NB4 (cell line): ENCODE measurements around the gene CBLL1.

ENCODE experiments used
- MYC ChIP-seq: IDR thresholded peaks from 2 replicates; pipeline ENCODE4 v1.6.1; 2011; ENCODE audit warnings: low read depth, low read length
- POLR2A ChIP-seq: IDR thresholded peaks from 2 replicates; pipeline ENCODE4 v1.6.1; 2011; ENCODE audit warnings: mild to moderate bottlenecking; ENCODE audit not compliant: insufficient read length; ENCODE audit errors: extremely low read depth
- TF ChIP-seq, protein P1 (sequence below): IDR thresholded peaks from one replicate; pipeline ENCODE4 v1.5.1; 2012; ENCODE audit warnings: low read depth, low read length

- TF ChIP-seq, protein P1, sequence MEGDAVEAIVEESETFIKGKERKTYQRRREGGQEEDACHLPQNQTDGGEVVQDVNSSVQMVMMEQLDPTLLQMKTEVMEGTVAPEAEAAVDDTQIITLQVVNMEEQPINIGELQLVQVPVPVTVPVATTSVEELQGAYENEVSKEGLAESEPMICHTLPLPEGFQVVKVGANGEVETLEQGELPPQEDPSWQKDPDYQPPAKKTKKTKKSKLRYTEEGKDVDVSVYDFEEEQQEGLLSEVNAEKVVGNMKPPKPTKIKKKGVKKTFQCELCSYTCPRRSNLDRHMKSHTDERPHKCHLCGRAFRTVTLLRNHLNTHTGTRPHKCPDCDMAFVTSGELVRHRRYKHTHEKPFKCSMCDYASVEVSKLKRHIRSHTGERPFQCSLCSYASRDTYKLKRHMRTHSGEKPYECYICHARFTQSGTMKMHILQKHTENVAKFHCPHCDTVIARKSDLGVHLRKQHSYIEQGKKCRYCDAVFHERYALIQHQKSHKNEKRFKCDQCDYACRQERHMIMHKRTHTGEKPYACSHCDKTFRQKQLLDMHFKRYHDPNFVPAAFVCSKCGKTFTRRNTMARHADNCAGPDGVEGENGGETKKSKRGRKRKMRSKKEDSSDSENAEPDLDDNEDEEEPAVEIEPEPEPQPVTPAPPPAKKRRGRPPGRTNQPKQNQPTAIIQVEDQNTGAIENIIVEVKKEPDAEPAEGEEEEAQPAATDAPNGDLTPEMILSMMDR, result no peak
- TF ChIP-seq POLR2A (no peak), MYC (no peak)
Measured at GRCh38 chr7:107728276-107728675, 15.7 kb upstream of the CBLL1 start.
